Sigmoid colon (tissue), 7 donors: Measurements from ENCODE around the gene ALKBH5. TPM values are rescaled to one million over a fixed set of nuclear protein-coding genes. Genes with fewer than 3 reads are reported as not detected.

Experiments used
- DNase-seq: peaks from one replicate; pipeline ENCODE4 v3.0.0-alpha.2; 2019
- H3K27ac ChIP-seq, 4 donors: fragments of 200-600 bp; sonication (generic); one replicate each; pipeline ENCODE4 v1.5.1; 2016 to 2019; ENCODE audit warnings: mild to moderate bottlenecking in 1 of 4
- H3K27me3 ChIP-seq, 3 donors: fragments of 200-600 bp; sonication (generic); one replicate each; pipeline ENCODE4 v1.5.1; 2019; ENCODE audit warnings: mild to moderate bottlenecking in 1 of 3
- H3K36me3 ChIP-seq, 4 donors: fragments of 200-600 bp; sonication (generic); one replicate each; pipeline ENCODE4 v1.5.1; 2016 to 2019
- H3K4me1 ChIP-seq, 4 donors: fragments of 200-600 bp; sonication (generic); one replicate each; pipeline ENCODE4 v1.5.1; 2017 to 2019
- H3K4me3 ChIP-seq, 4 donors: fragments of 200-600 bp; sonication (generic); one replicate each; pipeline ENCODE4 v1.5.1; 2017 to 2019; ENCODE audit warnings: mild to moderate bottlenecking in 2 of 4, moderate library complexity in 1 of 4
- H3K9me3 ChIP-seq, 4 donors: fragments of 200-600 bp in 3 of 4; sonication (generic) in 3 of 4; one replicate each; pipeline versions ENCODE4 v1.5.1 to v1.6.1; 2013 to 2019
- EP300 ChIP-seq, 4 donors: sonication (generic); formaldehyde crosslinking; IDR thresholded peaks; one replicate each; pipeline ENCODE4 v1.6.1; 2017; ENCODE audit warnings: antibody characterized with exemption in 4 of 4
- POLR2A ChIP-seq, 2 donors: fragments of 450-650 bp; IDR thresholded peaks; one replicate each; pipeline ENCODE4 v1.6.1; 2016; ENCODE audit warnings: antibody characterized with exemption in 2 of 2, mild to moderate bottlenecking in 2 of 2, moderate library complexity in 2 of 2
- POLR2AphosphoS5 ChIP-seq, 4 donors: sonication (generic); formaldehyde crosslinking; IDR thresholded peaks; one replicate each; pipeline ENCODE4 v1.6.1; 2017; ENCODE audit warnings: antibody characterized with exemption in 4 of 4
- WGBS, 2 donors: extraction: QIAGEN DNeasy Blood & Tissue Kit; methylation state at CpG; one replicate each; pipeline ENCODE4 v1.1.7; 2013; 5-methylcytosine and 5-hydroxymethylcytosine counted together
- intact Hi-C: fragments of 100-400 bp; cut with DNase I; formaldehyde crosslinking; loops from one replicate; pipeline ENCODE4 v1.15.1; 2023
- polyA plus RNA-seq, 3 donors: library from polyadenylated mRNA; stranded (reverse); fragments of 200-250 nt; gene quantifications; one replicate each; pipeline ENCODE4 v1.2.3, GENCODE V29; 2013
- total RNA-seq, 4 donors: library from RNA; depleted of rRNA; stranded (reverse); fragments of >200 nt; gene quantifications; one replicate each; pipeline ENCODE4 v1.1.0, GENCODE V29; 2016
- TF ChIP-seq, protein P1 (sequence below), 4 experiments: fragments of 450-650 bp in 3 of 4; fragments of 200-600 bp in 1 of 4; IDR thresholded peaks; one replicate each; pipeline ENCODE4 v1.5.1; 2016 to 2019; ENCODE audit warnings: antibody characterized with exemption in 4 of 4, mild to moderate bottlenecking in 3 of 4, moderate library complexity in 2 of 4
- donor health status: healthy with polysubstance abuse.
- donor health status: Bipolar disorder and iron deficiency.
- donor health status: healthy.

ALKBH5 gene
- total and polyA plus RNA-seq, 7 donors, result 36.6 to 109 (median 100) TPM

DNA sequence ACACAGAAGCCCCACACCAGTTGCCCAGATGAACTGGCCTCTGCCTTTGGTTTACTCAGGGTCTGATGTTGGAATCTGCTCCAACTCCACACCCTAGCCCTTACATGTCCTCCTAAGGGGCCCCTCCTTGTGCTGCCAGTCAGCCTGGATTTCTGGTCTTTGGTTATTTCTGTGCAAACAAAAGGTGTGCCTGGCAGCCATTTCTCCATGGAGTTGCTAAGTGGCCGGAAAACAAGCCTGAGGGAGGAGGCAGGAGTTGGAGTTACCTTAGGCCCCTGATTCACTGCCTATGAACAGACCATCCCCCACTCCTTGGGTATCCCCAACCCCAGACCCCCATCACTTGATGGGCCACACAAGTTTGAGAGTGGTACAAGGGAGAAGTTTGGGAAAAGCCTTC is 4.4 kb upstream of the ALKBH5 start:
- H3K4me3 ChIP-seq, result no peak overlapping the region

DNA sequence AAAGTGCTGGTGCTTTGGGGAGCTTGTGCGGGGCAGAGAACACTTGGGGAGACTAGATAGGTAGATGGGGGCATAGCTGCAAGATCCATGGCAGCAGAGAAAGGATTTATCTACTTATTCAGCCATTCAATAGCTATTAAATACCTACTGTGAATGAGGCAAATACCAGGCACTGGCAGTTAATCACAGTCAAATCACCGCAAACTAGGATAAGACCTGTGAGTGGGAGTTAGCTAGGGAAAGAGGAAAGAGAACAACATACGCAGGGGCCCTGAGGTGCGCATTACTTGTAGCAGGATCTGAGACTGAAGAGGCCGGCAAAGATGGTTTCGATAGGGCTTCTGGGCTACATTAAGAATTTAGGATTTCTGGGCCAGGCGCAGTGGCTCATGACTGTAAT is 3.8 kb upstream of the ALKBH5 start:
- TF ChIP-seq POLR2AphosphoS5 (IDR thresholded peaks at IDR 0.05) (no peak), POLR2A (IDR thresholded peaks at IDR 0.05) (no peak), EP300 (IDR thresholded peaks at IDR 0.05) (no peak)
- TF ChIP-seq, protein P1, sequence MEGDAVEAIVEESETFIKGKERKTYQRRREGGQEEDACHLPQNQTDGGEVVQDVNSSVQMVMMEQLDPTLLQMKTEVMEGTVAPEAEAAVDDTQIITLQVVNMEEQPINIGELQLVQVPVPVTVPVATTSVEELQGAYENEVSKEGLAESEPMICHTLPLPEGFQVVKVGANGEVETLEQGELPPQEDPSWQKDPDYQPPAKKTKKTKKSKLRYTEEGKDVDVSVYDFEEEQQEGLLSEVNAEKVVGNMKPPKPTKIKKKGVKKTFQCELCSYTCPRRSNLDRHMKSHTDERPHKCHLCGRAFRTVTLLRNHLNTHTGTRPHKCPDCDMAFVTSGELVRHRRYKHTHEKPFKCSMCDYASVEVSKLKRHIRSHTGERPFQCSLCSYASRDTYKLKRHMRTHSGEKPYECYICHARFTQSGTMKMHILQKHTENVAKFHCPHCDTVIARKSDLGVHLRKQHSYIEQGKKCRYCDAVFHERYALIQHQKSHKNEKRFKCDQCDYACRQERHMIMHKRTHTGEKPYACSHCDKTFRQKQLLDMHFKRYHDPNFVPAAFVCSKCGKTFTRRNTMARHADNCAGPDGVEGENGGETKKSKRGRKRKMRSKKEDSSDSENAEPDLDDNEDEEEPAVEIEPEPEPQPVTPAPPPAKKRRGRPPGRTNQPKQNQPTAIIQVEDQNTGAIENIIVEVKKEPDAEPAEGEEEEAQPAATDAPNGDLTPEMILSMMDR (IDR thresholded peaks at IDR 0.05), result no peak
- no peak for DNase-seq
- no peak overlapping the region for H3K27ac ChIP-seq
- peaks cover 0 to 17% (median 15%) of the 10 kb centered on the region in 4 donors for H3K4me1 ChIP-seq
- WGBS, 2 donors, result 95 to 96% methylated on average over 7 of the region's 7 CpGs
- H3K9me3 ChIP-seq, result no peaks in the 10 kb centered on the region
- no peaks in the 10 kb centered on the region for H3K27me3 ChIP-seq
- H3K36me3 ChIP-seq, result no peaks in the 10 kb centered on the region
- H3K4me3 ChIP-seq, result no peak overlapping the region
- intact Hi-C loops, result loop anchor here (5.0 to 10.0 kb wide), 3 partner anchors 77 to 495 kb away; partner anchors contain the start of genes DRG2, FLII and RAI1

More for the DNA sequence above, 4.4 kb upstream of the ALKBH5 start:
- Histone ChIP-seq H3K27ac (no peak overlapping the region), H3K36me3 (no peaks in the 10 kb centered on the region), H3K27me3 (no peaks in the 10 kb centered on the region), H3K4me1 (peaks cover 0 to 16% (median 13%) of the 10 kb centered on the region in 4 donors), H3K9me3 (no peaks in the 10 kb centered on the region)
- no peak for DNase-seq
- intact Hi-C loops, result no loop called here
- 22 to 70% methylated on average over 1 of the region's 1 CpG for WGBS, 2 donors
- no peak for TF ChIP-seq POLR2A (IDR thresholded peaks at IDR 0.05)
- TF ChIP-seq, protein P1 (IDR thresholded peaks at IDR 0.05), result no peak
- TF ChIP-seq EP300 (IDR thresholded peaks at IDR 0.05), result no peak
- TF ChIP-seq POLR2AphosphoS5 (IDR thresholded peaks at IDR 0.05), result no peak

DNA sequence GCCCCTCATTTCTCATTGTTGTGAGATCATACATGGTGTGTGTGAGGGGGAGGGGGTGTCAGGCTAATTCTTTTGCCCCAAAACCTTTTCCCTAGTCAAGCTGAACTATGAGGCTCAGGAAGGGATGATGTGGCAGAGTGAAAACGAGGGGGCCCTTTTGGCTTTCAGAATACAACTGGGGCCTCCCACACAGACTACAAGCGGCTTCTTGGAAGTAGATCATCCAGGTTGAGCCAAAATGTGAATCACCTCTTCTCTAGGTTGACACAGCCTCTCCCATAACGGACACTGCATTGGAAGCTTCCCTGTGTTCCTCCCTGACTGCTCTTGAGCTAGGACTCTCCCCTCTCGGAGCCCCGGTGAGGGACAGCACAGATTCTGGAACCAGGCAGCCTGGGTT is 2.3 kb upstream of the ALKBH5 start:
- H3K9me3 ChIP-seq, result no peaks in the 10 kb centered on the region
- H3K4me1 ChIP-seq, result peaks cover 0 to 33% (median 29%) of the 10 kb centered on the region in 4 donors
- TF ChIP-seq POLR2A (IDR thresholded peaks at IDR 0.05) (no peak), POLR2AphosphoS5 (IDR thresholded peaks at IDR 0.05) (no peak), EP300 (IDR thresholded peaks at IDR 0.05) (no peak)
- TF ChIP-seq, protein P1 (IDR thresholded peaks at IDR 0.05), result no peak
- WGBS, 2 donors, result 59 to 73% methylated on average over 5 of the region's 5 CpGs
- no peaks in the 10 kb centered on the region for H3K36me3 ChIP-seq
- intact Hi-C loops, result loop anchor here (5.0 to 10.0 kb wide), 3 partner anchors 76 to 497 kb away; partner anchors contain the start of genes DRG2, FLII and RAI1
- peak overlapping the region; percentile 97 to 99 (median 98) for H3K27ac ChIP-seq
- no peaks in the 10 kb centered on the region for H3K27me3 ChIP-seq
- H3K4me3 ChIP-seq, result no peak overlapping the region
- no peak for DNase-seq

DNA sequence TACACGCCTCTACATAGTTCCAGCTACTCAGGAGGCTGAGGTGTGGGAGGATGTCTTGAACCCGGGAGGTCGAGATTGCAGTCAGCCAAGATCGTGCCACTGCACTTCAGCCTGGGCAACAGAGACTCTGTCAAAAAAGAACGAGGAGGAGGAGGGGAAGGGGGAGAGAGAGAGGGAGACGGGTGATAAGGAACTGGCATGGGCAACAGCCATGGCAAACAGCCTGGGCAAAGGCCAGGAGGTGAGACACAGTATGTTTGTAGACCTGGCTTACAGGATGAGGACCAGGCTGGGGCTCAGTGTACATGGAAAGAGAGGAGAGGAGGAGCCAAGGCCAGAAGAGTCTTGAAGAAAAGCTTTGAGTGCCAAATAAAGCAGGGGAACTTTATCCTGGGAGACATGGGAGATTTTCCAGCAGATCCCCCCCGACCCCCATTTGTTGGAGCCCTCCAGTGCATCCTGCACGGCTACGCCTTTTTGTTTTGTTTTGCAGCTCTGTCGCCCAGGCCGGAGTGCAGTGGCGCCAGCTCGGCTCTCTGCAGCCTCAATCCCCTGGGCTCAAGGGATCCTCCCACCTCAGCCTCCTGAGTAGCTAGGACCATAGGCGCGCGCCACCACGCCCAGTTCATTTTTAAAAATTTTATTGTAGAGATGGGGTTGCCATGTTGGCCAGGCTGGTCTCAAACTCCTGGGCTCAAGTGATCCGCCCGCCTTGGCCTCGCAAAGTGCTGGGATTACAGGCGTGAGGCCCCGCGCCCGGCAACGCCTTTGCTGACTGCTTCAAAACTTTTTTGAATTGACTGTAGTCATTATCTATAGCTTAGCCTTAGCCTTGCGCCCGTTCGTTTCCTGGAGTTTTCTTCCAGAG is 1.3 kb upstream of the ALKBH5 start:
- no peak for DNase-seq
- Histone ChIP-seq H3K36me3 (no peaks in the 10 kb centered on the region), H3K27ac (peak overlapping the region; percentile 97 to 99 (median 98)), H3K27me3 (no peaks in the 10 kb centered on the region), H3K9me3 (no peaks in the 10 kb centered on the region), H3K4me3 (peak overlapping the region; percentile 87 to 94 (median 92)), H3K4me1 (peaks cover 0 to 43% (median 39%) of the 10 kb centered on the region in 4 donors)
- TF ChIP-seq POLR2AphosphoS5 (IDR thresholded peaks at IDR 0.05), result peak in 1 of 4 donors; percentile 11
- no peak for TF ChIP-seq EP300 (IDR thresholded peaks at IDR 0.05)
- 6 to 25% methylated on average over 28 of the region's 28 CpGs for WGBS, 2 donors
- intact Hi-C loops, result loop anchor here (2.0 to 10.0 kb wide), 4 partner anchors 42 to 498 kb away; partner anchors contain the start of genes DRG2, FLII, LLGL1 and RAI1

DNA sequence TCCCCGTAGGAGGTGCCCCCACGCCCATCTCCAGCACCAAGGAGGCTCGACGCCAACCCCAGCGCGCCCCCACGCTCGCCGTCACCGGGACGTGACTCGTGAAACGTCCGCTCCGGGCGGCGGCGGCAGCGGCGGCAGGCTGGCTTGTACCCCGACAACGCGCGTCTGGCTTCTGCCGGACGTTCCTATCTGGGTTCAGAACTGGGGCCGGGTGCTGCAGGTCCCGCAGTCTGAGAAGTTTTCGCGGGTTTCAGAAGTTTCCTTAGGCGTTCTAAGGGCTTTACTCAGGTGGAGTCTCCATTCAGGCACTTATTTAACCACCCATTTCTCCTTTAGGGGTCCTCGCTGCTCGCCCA is 672 bp upstream of the ALKBH5 start:
- H3K27ac ChIP-seq, result peak overlapping the region; percentile 97 to 99 (median 98)
- WGBS, 2 donors, result 0 to 1% methylated on average over 33 of the region's 33 CpGs
- H3K36me3 ChIP-seq, result no peaks in the 10 kb centered on the region
- intact Hi-C loops, result loop anchor here (2.0 to 10.0 kb wide), 4 partner anchors 42 to 498 kb away; partner anchors contain the start of genes DRG2, FLII, LLGL1 and RAI1
- H3K9me3 ChIP-seq, result no peaks in the 10 kb centered on the region
- H3K27me3 ChIP-seq, result no peaks in the 10 kb centered on the region
- peak overlapping the region; percentile 87 to 94 (median 92) for H3K4me3 ChIP-seq
- H3K4me1 ChIP-seq, result peaks cover 0 to 49% (median 45%) of the 10 kb centered on the region in 4 donors
- peak in 1 of 4 donors; percentile 18 for TF ChIP-seq POLR2AphosphoS5 (IDR thresholded peaks at IDR 0.05)
- no peak for TF ChIP-seq EP300 (IDR thresholded peaks at IDR 0.05)
- no peak for TF ChIP-seq POLR2A (IDR thresholded peaks at IDR 0.05)
- TF ChIP-seq, protein P1 (IDR thresholded peaks at IDR 0.05), result no peak
- peak; percentile 92 for DNase-seq
